H1 (cell line): ENCODE results near the gene TNPO3. TPM values are rescaled to one million over a fixed set of nuclear protein-coding genes. Genes with fewer than 3 reads are reported as not detected.

Experiments
- CTCF ChIA-PET: fragments of 300-600 bp; sonication (Branson Sonifier 250); formaldehyde crosslinking; loops from one replicate; lab custom pipeline; 2021; ENCODE audit not compliant: partially characterized antibody; lab: Charles Lee
- POLR2A ChIA-PET: fragments of 300-600 bp; sonication (Branson Sonifier 250); formaldehyde crosslinking; loops from one replicate; lab custom pipeline; 2021; ENCODE audit warnings: inconsistent platforms; ENCODE audit not compliant: partially characterized antibody; lab: Charles Lee
- DNase-seq, 2 experiments: peaks; one replicate each; pipeline versions ENCODE4 v3.0.0 to v3.0.0-alpha.2; 2010 to 2022; ENCODE audit warnings: low spot score in 2 of 2, low read depth in 1 of 2, mixed read lengths in 1 of 2
- FAIRE-seq: peaks from 2 replicates; lab custom pipeline; 2011; peaks lifted over from hg19 to GRCh38; lab: Jason Lieb, UNC
- H2AFZ ChIP-seq: 2 replicates; pipeline ENCODE4 v1.8.1; 2012; ENCODE audit warnings: low read length, inconsistent platforms
- H2AK5ac ChIP-seq: 2 replicates; pipeline ENCODE4 v1.6.1; 2013; ENCODE audit warnings: low read depth, low read length
- H2BK120ac ChIP-seq: replicated peaks from 2 replicates; pipeline ENCODE3; 2013; ENCODE audit warnings: low read depth, low read length, inconsistent platforms
- H2BK12ac ChIP-seq: 2 replicates; pipeline ENCODE4 v1.6.1; 2013; ENCODE audit warnings: low read depth, low read length
- H2BK15ac ChIP-seq: 2 replicates; pipeline ENCODE4 v1.6.1; 2013; ENCODE audit warnings: low read length
- H2BK20ac ChIP-seq: 2 replicates; pipeline ENCODE4 v1.6.1; 2013; ENCODE audit warnings: low read length
- H2BK5ac ChIP-seq: 2 replicates; pipeline ENCODE4 v1.6.1; 2013; ENCODE audit warnings: low read depth, low read length
- H3K14ac ChIP-seq: 2 replicates; pipeline ENCODE4 v1.6.1; 2013; ENCODE audit warnings: inconsistent platforms; ENCODE audit not compliant: insufficient read length
- H3K18ac ChIP-seq: 2 replicates; pipeline ENCODE4 v1.6.1; 2013; ENCODE audit warnings: low read length; ENCODE audit errors: extremely low read depth
- H3K23ac ChIP-seq: 2 replicates; pipeline ENCODE4 v1.6.1; 2013; ENCODE audit warnings: inconsistent platforms; ENCODE audit not compliant: insufficient read length
- H3K23me2 ChIP-seq: 2 replicates; pipeline ENCODE4 v1.6.1; 2013; ENCODE audit warnings: low read depth, low read length
- H3K27ac ChIP-seq: 2 replicates; pipeline ENCODE4 v1.6.1; 2011; ENCODE audit warnings: low read depth, low read length, inconsistent platforms
- H3K27me3 ChIP-seq, 4 experiments: replicated peaks in 1 of 4; 1 replicate in 1 of 4; 2 replicates in 3 of 4; pipeline versions ENCODE4 v1.6.1 to v1.8.1; 2011 to 2013; ENCODE audit warnings: low read length in 3 of 4, mild to moderate bottlenecking in 3 of 4, inconsistent platforms in 2 of 4, mixed read lengths in 2 of 4, moderate library complexity in 1 of 4; ENCODE audit not compliant: control insufficient read depth in 3 of 4, insufficient read depth in 3 of 4; ENCODE audit errors: extremely low read depth in 1 of 4
- H3K36me3 ChIP-seq, 4 experiments: 2 replicates each; pipeline versions ENCODE4 v1.6.1 to v1.8.1; 2011 to 2013; ENCODE audit warnings: mild to moderate bottlenecking in 4 of 4, low read length in 3 of 4, moderate library complexity in 2 of 4, control low read depth in 1 of 4, inconsistent platforms in 1 of 4; ENCODE audit not compliant: insufficient read depth in 4 of 4, control insufficient read depth in 2 of 4
- H3K4ac ChIP-seq: replicated peaks from 2 replicates; pipeline ENCODE3; 2013; ENCODE audit warnings: low read length, low read depth, mixed read lengths, inconsistent platforms; ENCODE audit not compliant: insufficient read length
- H3K4me1 ChIP-seq, 4 experiments: replicated peaks in 1 of 4; 1 replicate in 1 of 4; 2 replicates in 3 of 4; pipeline versions ENCODE4 v1.6.1 to v1.8.1; 2011 to 2013; ENCODE audit warnings: low read length in 3 of 4, inconsistent platforms in 2 of 4, mixed read lengths in 1 of 4; ENCODE audit not compliant: insufficient read depth in 4 of 4, control insufficient read depth in 3 of 4
- H3K4me2 ChIP-seq, 2 experiments: 2 replicates each; pipeline versions ENCODE4 v1.6.1 to v1.8.1; 2011 to 2013; ENCODE audit warnings: low read depth in 2 of 2, low read length in 2 of 2, control low read depth in 1 of 2, inconsistent platforms in 1 of 2, mild to moderate bottlenecking in 1 of 2; ENCODE audit not compliant: insufficient read depth in 1 of 2
- H3K4me3 ChIP-seq, 4 experiments: fragments of 200-600, 300-600 bp in 1 of 4; sonication (generic), shearing (Covaris generic), sonication (Bioruptor Twin) in 1 of 4; 2 replicates each; pipeline versions ENCODE4 v1.5.1 to v1.8.1; 2011 to 2016; ENCODE audit warnings: low read length in 4 of 4, low read depth in 3 of 4, control low read depth in 2 of 4, inconsistent platforms in 2 of 4, mild to moderate bottlenecking in 2 of 4, mixed read lengths in 1 of 4, moderate library complexity in 1 of 4; ENCODE audit not compliant: insufficient read depth in 2 of 4; ENCODE audit errors: extremely low read depth in 1 of 4
- H3K56ac ChIP-seq: replicated peaks from 2 replicates; pipeline ENCODE3; 2013; ENCODE audit warnings: low read depth, mild to moderate bottlenecking, mixed read lengths, low read length, inconsistent platforms; ENCODE audit not compliant: insufficient read length
- H3K79me1 ChIP-seq: 2 replicates; pipeline ENCODE4 v1.6.1; 2013; ENCODE audit warnings: low read depth, low read length, control low read depth
- H3K79me2 ChIP-seq, 2 experiments: 2 replicates each; pipeline versions ENCODE4 v1.6.1 to v1.8.1; 2012 to 2013; ENCODE audit warnings: low read length in 2 of 2, mild to moderate bottlenecking in 2 of 2, inconsistent platforms in 1 of 2; ENCODE audit not compliant: insufficient read depth in 2 of 2, control insufficient read depth in 1 of 2
- H3K9ac ChIP-seq, 4 experiments: replicated peaks in 1 of 4; 1 replicate in 1 of 4; 2 replicates in 3 of 4; pipeline versions ENCODE4 v1.6.1 to v1.8.1; 2011 to 2013; ENCODE audit warnings: low read depth in 3 of 4, low read length in 3 of 4, control low read depth in 2 of 4, mild to moderate bottlenecking in 2 of 4, moderate library complexity in 2 of 4, inconsistent platforms in 1 of 4; ENCODE audit errors: extremely low read depth in 1 of 4
- H3K9me3 ChIP-seq, 2 experiments: 2 replicates each; pipeline versions ENCODE4 v1.6.1 to v1.8.1; 2012 to 2013; ENCODE audit warnings: mild to moderate bottlenecking in 2 of 2, moderate library complexity in 2 of 2, control low read depth in 1 of 2, inconsistent platforms in 1 of 2, low read depth in 1 of 2, low read length in 1 of 2, mixed read lengths in 1 of 2; ENCODE audit not compliant: insufficient read depth in 2 of 2
- H4K20me1 ChIP-seq, 2 experiments: replicated peaks in 1 of 2; 2 replicates each; pipeline versions ENCODE3 to v1.8.1; 2011 to 2013; ENCODE audit warnings: inconsistent platforms in 2 of 2, low read length in 2 of 2, mild to moderate bottlenecking in 1 of 2; ENCODE audit not compliant: insufficient read depth in 2 of 2, control insufficient read depth in 1 of 2
- H4K5ac ChIP-seq: 2 replicates; pipeline ENCODE4 v1.6.1; 2013; ENCODE audit warnings: low read length, low read depth, mixed read lengths, inconsistent platforms; ENCODE audit not compliant: insufficient read length
- H4K8ac ChIP-seq: 2 replicates; pipeline ENCODE4 v1.8.0; 2013; ENCODE audit warnings: mild to moderate bottlenecking, moderate library complexity, low read length, inconsistent platforms; ENCODE audit not compliant: insufficient read depth; ENCODE audit errors: extremely low read depth
- H4K91ac ChIP-seq: replicated peaks from 2 replicates; pipeline ENCODE3; 2013; ENCODE audit warnings: low read length, mixed read lengths, inconsistent platforms; ENCODE audit not compliant: insufficient read length
- CBX5 ChIP-seq: fragments of 300-800, 300-1000 bp; sonication (generic); IDR thresholded peaks from 2 replicates; pipeline ENCODE4 v1.7.1; 2016; ENCODE audit warnings: antibody characterized with exemption, low read length, low read depth
- CREB1 ChIP-seq: IDR thresholded peaks from 2 replicates; pipeline ENCODE4 v1.6.1; 2012; ENCODE audit warnings: inconsistent platforms
- KDM1A ChIP-seq: fragments of 200-600, 300-600 bp; sonication (generic); IDR thresholded peaks from 2 replicates; pipeline ENCODE4 v1.7.1; 2016; ENCODE audit warnings: mild to moderate bottlenecking, low read length, borderline replicate concordance
- WGBS, 2 experiments: shearing (Covaris generic) in 1 of 2; methylation state at CpG; one replicate each; pipeline versions ENCODE4 v1.1.6 to v1.1.7; 2013 to 2015; ENCODE audit warnings: low lambda C conversion rate in 2 of 2, mixed read lengths in 2 of 2, inconsistent platforms in 1 of 2, low coverage in 1 of 2, missing lambda C conversion rate in 1 of 2; ENCODE audit not compliant: insufficient replicate concordance in 2 of 2, insufficient coverage in 1 of 2, insufficient read length in 1 of 2; ENCODE audit errors: extremely low coverage in 1 of 2, missing lambda C conversion rate in 1 of 2; 5-methylcytosine and 5-hydroxymethylcytosine counted together
- polyA plus RNA-seq, 7 experiments: library from polyadenylated mRNA; depleted of rRNA in 3 of 7; stranded (reverse) in 5 of 7; unstranded in 2 of 7; fragments of >200 nt in 5 of 7; fragments of 200-250 nt in 2 of 7; gene quantifications; 1 replicate in 5 of 7; 2 replicates in 1 of 7; 4 replicates in 1 of 7; pipeline versions ENCODE4 v1.2.1 to v1.2.3, GENCODE V29; 2011 to 2013; ENCODE audit warnings: missing spikeins in 2 of 7, mixed read lengths in 2 of 7
- total RNA-seq: library from RNA; stranded (reverse); fragmentation: NEBNext Ultra II Directional; extraction: Animal tissue kit (Norgen Biotek cat#: 25700); gene quantifications from 2 replicates; pipeline ENCODE4 v1.2.1, GENCODE V29; 2021

TNPO3 gene
- total and polyA plus RNA-seq, 2 of the 8 experiments (the other 6 are each of a cell fraction or from before 2014, with no cell fraction given), result 67.6 to 99.2 TPM

DNA sequence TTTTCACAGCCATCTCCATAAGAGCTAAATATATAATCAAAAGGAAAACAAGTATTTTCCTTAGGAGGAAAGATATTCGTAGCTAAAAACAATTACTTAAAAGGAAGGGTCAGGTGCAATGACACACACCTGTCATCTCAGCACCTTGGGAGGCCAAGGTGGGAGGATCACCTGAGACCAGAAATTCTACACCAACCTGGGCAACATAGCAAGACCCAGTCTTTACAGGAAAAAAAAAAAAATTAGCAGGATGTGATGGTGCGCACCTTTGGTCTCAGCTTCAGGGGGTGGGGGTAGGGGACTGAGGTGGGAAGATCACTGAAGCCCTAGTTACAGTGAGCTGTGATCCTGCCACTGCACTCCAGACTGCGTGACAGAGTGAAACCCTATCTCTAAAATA is 11.9 kb downstream of the TNPO3 start:
- H3K23me2 ChIP-seq, result 0 out of 2 replicates have a peak, but pooled peaks cover 3% of the 10 kb centered on the region
- no peak overlapping the region for H2BK5ac ChIP-seq
- peaks cover 0 to 9% (median 4%) of the 10 kb centered on the region in 4 experiments; a peak in 6 of 7 replicates for H3K4me1 ChIP-seq
- TF ChIP-seq CREB1 (no peak), KDM1A (0 out of 2 replicates have a peak, but pooled peaks have one; percentile 46), CBX5 (no peak)
- TF ChIP-seq, all 59 proteins: peak for 1
- H2AK5ac ChIP-seq, result no peak overlapping the region
- H3K18ac ChIP-seq, result no peak overlapping the region
- H2AFZ ChIP-seq, result no peak overlapping the region
- no peak overlapping the region for H4K91ac ChIP-seq
- H3K4ac ChIP-seq, result no peak overlapping the region
- H2BK120ac ChIP-seq, result no peak overlapping the region
- ChIA-PET CTCF (interaction anchor here (0.6 to 2.2 kb wide), 3 partner anchors 10 to 261 kb away, joined by 3 to 13 read pairs (median 5); no protein-coding TSS in a partner anchor), POLR2A (interaction anchor here (0.6 to 4.6 kb wide), 3 partner anchors 11 to 147 kb away, joined by 4 to 41 read pairs (median 5); partner anchors contain the start of gene TNPO3)
- H3K14ac ChIP-seq, result no peak overlapping the region
- DNase-seq, result no peak
- H4K8ac ChIP-seq, result no peak overlapping the region
- no peak overlapping the region for H2BK20ac ChIP-seq
- no peak overlapping the region for H3K9ac ChIP-seq
- no peak overlapping the region for H4K5ac ChIP-seq
- H3K27ac ChIP-seq, result no peak overlapping the region
- peaks cover 3 to 14% (median 5%) of the 10 kb centered on the region in 4 experiments; a peak in 6 of 8 replicates for H3K36me3 ChIP-seq
- no peak for FAIRE-seq
- H3K4me3 ChIP-seq, result no peak overlapping the region
- H3K23ac ChIP-seq, result no peak overlapping the region
- no peaks in the 10 kb centered on the region for H3K27me3 ChIP-seq
- H2BK15ac ChIP-seq, result no peak overlapping the region
- H3K9me3 ChIP-seq, result no peaks in the 10 kb centered on the region
- no peak overlapping the region for H3K4me2 ChIP-seq
- H3K56ac ChIP-seq, result no peak overlapping the region
- no peak overlapping the region for H2BK12ac ChIP-seq
- H3K79me1 ChIP-seq, result no peaks in the 10 kb centered on the region; the same call in none of the 2 replicates
- WGBS, 2 experiments, result 89% methylated on average over 3 of the region's 3 CpGs; no CpG with 5 or more reads in 1 of the 2 experiments
- peaks cover 18 to 99% of the 10 kb centered on the region in 2 experiments for H3K79me2 ChIP-seq
- peaks cover 14 to 15% of the 10 kb centered on the region in 2 experiments for H4K20me1 ChIP-seq
